Activated CD4-positive, alpha-beta T cell treated with anti-CD3 and anti-CD28 coated beads, Interleukin-2, amount 50 U/mL, for 24 hours (primary cell): Measurements from ENCODE around the gene GPR142.
A peak's percentile ranks its signal among the peaks of the same experiment; 100 is the strongest.

Source experiments
- DNase-seq, 2 donors: peaks; one replicate each; pipeline ENCODE4 v3.0.0-alpha.2; 2020; ENCODE audit warnings: low read depth in 1 of 2, low spot score in 1 of 2

The GPR142 gene

GRCh38 chr17:74368341-74369081, 1.2 kb downstream of the GPR142 start:
- peak; percentile 57 to 69 for DNase-seq

GRCh38 chr17:74369221-74369620, 1.9 kb downstream of the GPR142 start:
- peak; percentile 27 to 49 for DNase-seq

- DNase-seq = no peak
These were observed 2.6 kb downstream of the GPR142 start for GRCh38 chr17:74369665-74370490.

GRCh38 chr17:74371653-74372147, 4.4 kb downstream of the GPR142 start:
- DNase-seq = no peak

GRCh38 chr17:74372426-74372825, 5.1 kb downstream of the GPR142 start:
- DNase-seq = no peak

GRCh38 chr17:74373838-74374606, 6.7 kb downstream of the GPR142 start:
- DNase-seq = no peak

GRCh38 chr17:74374858-74375257, 7.6 kb downstream of the GPR142 start:
- no peak for DNase-seq

- DNase-seq = peak; percentile 89 to 95
These were observed 12.3 kb downstream of the GPR142 start for GRCh38 chr17:74379495-74380085.

GRCh38 chr17:74380086-74380958, 13.0 kb downstream of the GPR142 start:
- no peak for DNase-seq

GRCh38 chr17:74380959-74381808, 13.9 kb downstream of the GPR142 start:
- no peak for DNase-seq

GRCh38 chr17:74383141-74383540, 15.8 kb downstream of the GPR142 start:
- no peak for DNase-seq

GRCh38 chr17:74385201-74385600, 17.9 kb downstream of the GPR142 start:
- DNase-seq = no peak

- DNase-seq = no peak
These were observed 19.1 kb downstream of the GPR142 start for GRCh38 chr17:74386386-74386785.

- no peak for DNase-seq
These were observed 20.3 kb downstream of the GPR142 start for GRCh38 chr17:74387365-74388218.

- DNase-seq = no peak
These were observed 21.9 kb downstream of the GPR142 start for GRCh38 chr17:74389084-74389753.

GRCh38 chr17:74389937-74390679, 22.8 kb downstream of the GPR142 start:
- DNase-seq = no peak
